WERI-Rb-1 (cell line): ENCODE data around the gene MAPT.

Source experiments
- DNase-seq: peaks from one replicate; pipeline ENCODE4 v3.0.0-alpha.2; 2020
- H3K27ac ChIP-seq: fragments of 250-450 bp; sonication (Bioruptor Pico); 2 replicates; pipeline ENCODE4 v1.5.1; 2020; ENCODE audit warnings: mild to moderate bottlenecking, moderate library complexity
- H3K27me3 ChIP-seq: fragments of 250-450 bp; sonication (Bioruptor Pico); 2 replicates; pipeline ENCODE4 v1.5.1; 2021; ENCODE audit warnings: mild to moderate bottlenecking, low read depth, moderate library complexity; ENCODE audit not compliant: insufficient read depth, severe bottlenecking
- H3K36me3 ChIP-seq: fragments of 250-450 bp; sonication (Bioruptor Pico); 2 replicates; pipeline ENCODE4 v1.5.1; 2020; ENCODE audit warnings: mild to moderate bottlenecking, moderate library complexity
- H3K4me3 ChIP-seq: 2 replicates; pipeline ENCODE4 v1.5.1; 2011; ENCODE audit warnings: low read depth, mild to moderate bottlenecking, control low read depth, low read length
- H3K9me3 ChIP-seq: fragments of 250-450 bp; sonication (Bioruptor Pico); 2 replicates; pipeline ENCODE4 v1.5.1; 2021; ENCODE audit warnings: mild to moderate bottlenecking, moderate library complexity; ENCODE audit not compliant: severe bottlenecking
- CTCF ChIP-seq: IDR thresholded peaks from 2 replicates; pipeline ENCODE4 v1.5.1; 2011; ENCODE audit warnings: low read depth, mild to moderate bottlenecking, control low read depth, inconsistent platforms, low read length

MAPT gene

GRCh38 chr17:45918241-45918745 lies 23.9 kb downstream of the MAPT start:
- TF ChIP-seq CTCF = no peak
- H3K27me3 ChIP-seq = no peaks in the 10 kb centered on the region

GRCh38 chr17:45919136-45919535 lies 24.8 kb downstream of the MAPT start:
- H3K27ac ChIP-seq = no peak overlapping the region
- H3K27me3 ChIP-seq = no peaks in the 10 kb centered on the region
- no peaks in the 10 kb centered on the region for H3K36me3 ChIP-seq
- H3K9me3 ChIP-seq = no peaks in the 10 kb centered on the region
- no peak for TF ChIP-seq CTCF
- H3K4me3 ChIP-seq = no peak overlapping the region
- no peak for DNase-seq

More at GRCh38 chr17:45918241-45918745, 23.9 kb downstream of the MAPT start:
- DNase-seq = no peak
- no peaks in the 10 kb centered on the region for H3K9me3 ChIP-seq
- H3K4me3 ChIP-seq = no peak overlapping the region
- no peaks in the 10 kb centered on the region for H3K36me3 ChIP-seq
- no peak overlapping the region for H3K27ac ChIP-seq

GRCh38 chr17:45920083-45920482 lies 25.7 kb downstream of the MAPT start:
- no peaks in the 10 kb centered on the region for H3K9me3 ChIP-seq
- no peaks in the 10 kb centered on the region for H3K27me3 ChIP-seq
- no peak for TF ChIP-seq CTCF
- H3K36me3 ChIP-seq = no peaks in the 10 kb centered on the region
- H3K4me3 ChIP-seq = no peak overlapping the region
- DNase-seq = no peak
- H3K27ac ChIP-seq = no peak overlapping the region

GRCh38 chr17:45923511-45924268 lies 29.3 kb downstream of the MAPT start:
- H3K27ac ChIP-seq = no peak overlapping the region
- TF ChIP-seq CTCF = no peak
- no peaks in the 10 kb centered on the region for H3K36me3 ChIP-seq
- H3K9me3 ChIP-seq = peaks cover 16% of the 10 kb centered on the region
- no peak overlapping the region for H3K4me3 ChIP-seq
- DNase-seq = no peak
- H3K27me3 ChIP-seq = no peaks in the 10 kb centered on the region

- Histone ChIP-seq H3K27ac (no peak overlapping the region), H3K9me3 (peaks cover 20% of the 10 kb centered on the region), H3K27me3 (no peaks in the 10 kb centered on the region), H3K4me3 (no peak overlapping the region), H3K36me3 (no peaks in the 10 kb centered on the region)
- no peak for DNase-seq
- TF ChIP-seq CTCF = no peak
Observed at GRCh38 chr17:45924332-45924820, 30.0 kb downstream of the MAPT start.

- no peak overlapping the region for H3K4me3 ChIP-seq
- TF ChIP-seq CTCF = no peak
- H3K9me3 ChIP-seq = peaks cover 21% of the 10 kb centered on the region
- no peak for DNase-seq
- H3K27ac ChIP-seq = no peak overlapping the region
- no peaks in the 10 kb centered on the region for H3K36me3 ChIP-seq
- no peaks in the 10 kb centered on the region for H3K27me3 ChIP-seq
Observed at GRCh38 chr17:45925311-45925710, 31.0 kb downstream of the MAPT start.
